Lower leg skin (tissue), 4 donors: ENCODE measurements around the gene ENOX1. TPM values are rescaled to one million over a fixed set of nuclear protein-coding genes. Genes with fewer than 3 reads are reported as not detected.

Source experiments
- DNase-seq, 2 donors: peaks; one replicate each; pipeline ENCODE4 v3.0.0-alpha.2; 2019; ENCODE audit warnings: low spot score in 2 of 2
- H3K4me3 ChIP-seq: fragments of 200-600 bp; sonication (generic); 2 replicates; pipeline ENCODE4 v1.5.1; 2017; ENCODE audit warnings: mild to moderate bottlenecking, low read depth; ENCODE audit not compliant: poor library complexity, severe bottlenecking
- POLR2A ChIP-seq, 2 donors: fragments of 450-650 bp; IDR thresholded peaks; one replicate each; pipeline ENCODE4 v1.6.1; 2016 to 2017; ENCODE audit warnings: antibody characterized with exemption in 2 of 2, mild to moderate bottlenecking in 1 of 2, moderate library complexity in 1 of 2
- WGBS, 2 donors: methylation state at CpG; one replicate each; pipeline ENCODE4 v1.1.5; 2018; 5-methylcytosine and 5-hydroxymethylcytosine counted together
- intact Hi-C: fragments of 100-400 bp; cut with DNase I; formaldehyde crosslinking; loops from one replicate; pipeline ENCODE4 v1.15.0; 2023; ENCODE audit warnings: low total_unique reads
- total RNA-seq, 4 donors: library from RNA; depleted of rRNA; stranded (reverse); fragments of >200 nt; gene quantifications; one replicate each; pipeline ENCODE4 v1.1.0, GENCODE V29; 2016
- TF ChIP-seq, protein P1 (sequence below), 3 donors: fragments of 450-650 bp; IDR thresholded peaks; one replicate each; pipeline ENCODE4 v1.5.1; 2016; ENCODE audit warnings: antibody characterized with exemption in 3 of 3, mild to moderate bottlenecking in 3 of 3, moderate library complexity in 2 of 3

Gene ENOX1
- total RNA-seq, 4 donors from 2014 or later, result 0.11 to 0.52 (median 0.30) TPM

DNA sequence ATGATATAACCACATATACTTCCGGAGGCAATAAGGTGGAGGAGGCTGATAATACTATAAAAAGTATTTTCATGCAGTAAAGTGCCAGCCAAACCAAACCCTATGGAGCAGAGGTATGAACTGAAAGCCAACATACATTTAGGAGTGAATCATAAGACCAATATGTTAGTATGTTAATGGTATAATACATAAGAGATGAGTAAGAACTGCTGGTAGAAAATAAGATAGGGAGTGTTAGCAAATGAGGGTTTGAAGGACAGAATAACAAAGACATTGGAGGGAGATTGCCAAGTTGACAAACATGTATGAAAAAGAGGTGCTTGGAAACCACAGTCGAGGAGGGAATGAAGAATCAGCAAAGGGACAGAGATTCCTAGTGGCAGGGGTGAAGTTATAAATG lies 10.8 kb downstream of the ENOX1 start:
- no peak for DNase-seq
- H3K4me3 ChIP-seq, result no peak overlapping the region
- TF ChIP-seq, protein P1, sequence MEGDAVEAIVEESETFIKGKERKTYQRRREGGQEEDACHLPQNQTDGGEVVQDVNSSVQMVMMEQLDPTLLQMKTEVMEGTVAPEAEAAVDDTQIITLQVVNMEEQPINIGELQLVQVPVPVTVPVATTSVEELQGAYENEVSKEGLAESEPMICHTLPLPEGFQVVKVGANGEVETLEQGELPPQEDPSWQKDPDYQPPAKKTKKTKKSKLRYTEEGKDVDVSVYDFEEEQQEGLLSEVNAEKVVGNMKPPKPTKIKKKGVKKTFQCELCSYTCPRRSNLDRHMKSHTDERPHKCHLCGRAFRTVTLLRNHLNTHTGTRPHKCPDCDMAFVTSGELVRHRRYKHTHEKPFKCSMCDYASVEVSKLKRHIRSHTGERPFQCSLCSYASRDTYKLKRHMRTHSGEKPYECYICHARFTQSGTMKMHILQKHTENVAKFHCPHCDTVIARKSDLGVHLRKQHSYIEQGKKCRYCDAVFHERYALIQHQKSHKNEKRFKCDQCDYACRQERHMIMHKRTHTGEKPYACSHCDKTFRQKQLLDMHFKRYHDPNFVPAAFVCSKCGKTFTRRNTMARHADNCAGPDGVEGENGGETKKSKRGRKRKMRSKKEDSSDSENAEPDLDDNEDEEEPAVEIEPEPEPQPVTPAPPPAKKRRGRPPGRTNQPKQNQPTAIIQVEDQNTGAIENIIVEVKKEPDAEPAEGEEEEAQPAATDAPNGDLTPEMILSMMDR (IDR thresholded peaks at IDR 0.05), result no peak
- no peak for TF ChIP-seq POLR2A (IDR thresholded peaks at IDR 0.05)
- intact Hi-C loops, result no loop called here
- 72 to 84% methylated on average over 2 of the region's 2 CpGs for WGBS, 2 donors

DNA sequence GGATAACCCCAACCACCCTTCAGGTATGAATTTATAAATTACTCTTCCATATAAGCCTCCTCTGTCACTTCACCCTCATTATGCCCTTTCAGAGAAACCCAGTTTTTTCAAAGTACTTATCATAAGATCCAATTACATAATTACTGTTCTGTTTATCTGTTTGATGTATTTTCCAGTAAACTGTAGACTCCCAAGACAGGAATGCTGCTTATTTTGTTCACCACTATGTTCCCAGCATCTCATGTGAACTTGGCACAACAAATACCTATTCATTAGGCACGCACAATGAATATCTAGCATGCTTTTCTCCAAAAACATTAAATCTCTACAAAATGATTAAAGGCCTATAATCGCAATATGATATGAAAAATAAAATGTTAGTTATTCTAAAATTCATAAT lies 13.2 kb downstream of the ENOX1 start:
- intact Hi-C loops, result no loop called here
- H3K4me3 ChIP-seq, result no peak overlapping the region
- TF ChIP-seq, protein P1 (IDR thresholded peaks at IDR 0.05), result no peak
- TF ChIP-seq POLR2A (IDR thresholded peaks at IDR 0.05), result no peak
- 84 to 90% methylated on average over 2 of the region's 2 CpGs for WGBS, 2 donors
- no peak for DNase-seq

DNA sequence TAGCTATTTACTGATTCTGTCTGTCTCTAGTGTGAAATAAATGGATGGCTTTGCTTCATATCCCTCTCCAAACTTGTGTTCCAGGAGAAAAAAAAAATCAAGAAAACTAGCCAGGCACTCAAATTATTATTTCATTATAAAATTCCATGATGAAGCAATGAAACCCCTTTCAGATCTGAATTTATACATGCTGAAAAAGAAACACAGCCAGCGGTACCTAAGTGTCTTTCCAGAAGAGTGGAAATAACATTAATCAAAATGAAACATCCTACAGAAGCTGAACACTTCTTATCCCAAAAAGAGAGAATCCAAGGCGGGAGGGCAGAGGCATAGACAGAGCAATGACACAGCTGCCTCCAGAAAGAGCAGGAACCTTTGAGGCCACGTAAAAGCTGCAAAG lies 15.9 kb downstream of the ENOX1 start:
- no peak for TF ChIP-seq POLR2A (IDR thresholded peaks at IDR 0.05)
- TF ChIP-seq, protein P1 (IDR thresholded peaks at IDR 0.05), result no peak
- WGBS, 2 donors, result 80 to 83% methylated on average over 3 of the region's 3 CpGs
- intact Hi-C loops, result no loop called here
- DNase-seq, result no peak
- no peak overlapping the region for H3K4me3 ChIP-seq

DNA sequence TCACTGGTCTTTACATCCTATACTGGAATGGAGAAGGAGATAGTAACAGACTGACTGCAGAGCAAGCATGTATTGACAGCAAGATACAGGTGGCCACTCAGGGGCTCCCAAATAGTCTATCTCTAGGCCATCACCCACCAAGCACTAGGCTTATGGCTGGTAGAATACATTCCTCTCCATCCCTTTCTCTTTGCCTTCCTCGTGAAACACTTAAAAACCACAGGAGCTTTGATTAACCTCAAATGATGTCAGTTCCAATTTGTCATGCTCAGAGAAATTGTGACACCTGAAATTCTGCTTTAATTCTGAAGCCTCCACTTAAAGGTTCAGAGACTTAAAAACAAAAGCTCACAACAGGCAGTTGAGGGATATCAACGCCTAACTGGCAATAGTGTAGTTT lies 17.2 kb downstream of the ENOX1 start:
- H3K4me3 ChIP-seq, result no peak overlapping the region
- 88 to 91% methylated on average over 2 of the region's 2 CpGs for WGBS, 2 donors
- intact Hi-C loops, result no loop called here
- DNase-seq, result no peak
- no peak for TF ChIP-seq POLR2A (IDR thresholded peaks at IDR 0.05)
- TF ChIP-seq, protein P1 (IDR thresholded peaks at IDR 0.05), result no peak

DNA sequence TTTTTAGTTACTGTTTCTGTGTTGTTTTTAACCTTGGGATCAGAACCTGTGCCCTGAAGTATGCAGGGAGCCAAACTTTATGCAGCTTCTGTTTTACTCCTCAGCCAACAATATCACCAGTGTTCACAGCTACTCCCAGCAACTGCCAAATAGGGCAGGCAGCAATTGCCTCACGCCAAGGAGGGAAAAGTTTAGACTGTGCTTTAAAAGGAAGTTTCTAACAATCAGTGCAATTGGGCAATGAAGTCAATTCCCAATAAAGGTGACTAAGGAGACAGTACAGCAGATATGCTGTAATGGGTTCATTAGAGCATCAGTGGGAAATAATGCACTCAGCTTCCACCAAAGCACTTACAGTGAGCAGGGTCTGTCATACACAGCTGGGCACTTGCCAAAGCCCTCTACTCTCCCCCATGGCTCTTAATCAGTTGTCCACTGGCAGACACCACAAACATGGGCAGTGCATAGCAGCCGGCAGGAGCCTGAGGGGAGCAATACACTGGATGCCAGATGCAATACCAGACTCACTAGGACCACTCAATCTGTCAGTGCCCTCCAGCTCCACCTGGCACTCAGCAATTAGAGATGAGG lies 19.3 kb downstream of the ENOX1 start:
- WGBS, 2 donors, result 31 to 54% methylated on average over 2 of the region's 2 CpGs
- no peak for TF ChIP-seq POLR2A (IDR thresholded peaks at IDR 0.05)
- TF ChIP-seq, protein P1 (IDR thresholded peaks at IDR 0.05), result no peak
- no peak for DNase-seq
- no peak overlapping the region for H3K4me3 ChIP-seq
- intact Hi-C loops, result no loop called here

DNA sequence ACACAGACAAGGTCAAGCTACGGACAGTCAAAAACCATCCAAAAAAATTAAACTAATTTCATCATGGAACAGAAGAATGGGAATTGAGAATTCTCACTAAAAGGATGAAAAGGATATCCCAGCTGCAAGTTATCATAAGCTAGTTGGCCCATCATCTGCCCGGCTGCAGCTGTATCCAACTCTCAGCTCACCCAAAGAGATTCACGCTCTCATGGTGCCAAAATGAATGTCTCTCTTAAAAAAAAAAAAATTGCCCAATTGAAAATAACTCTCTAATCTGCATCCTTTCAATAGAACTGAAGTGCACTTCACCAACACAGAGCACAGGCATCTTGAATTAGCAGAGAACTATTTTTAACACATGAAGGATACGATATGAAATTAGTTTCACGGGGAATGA lies 20.0 kb downstream of the ENOX1 start:
- intact Hi-C loops, result no loop called here
- TF ChIP-seq, protein P1 (IDR thresholded peaks at IDR 0.05), result no peak
- TF ChIP-seq POLR2A (IDR thresholded peaks at IDR 0.05), result no peak
- H3K4me3 ChIP-seq, result no peak overlapping the region
- 34 to 38% methylated on average over 5 of the region's 5 CpGs for WGBS, 2 donors
- no peak for DNase-seq
